Lower lobe of right lung (tissue), 2 donors: ENCODE data around the gene TMEM245. TPM values are rescaled to one million over a fixed set of nuclear protein-coding genes. Genes with fewer than 3 reads are reported as not detected.

ENCODE experiments used
- ATAC-seq, 2 donors: fragments of 200-7000 bp; cut with Tn5 transposase; one replicate each; pipeline ENCODE4 v1.9.1; 2020 to 2022; ENCODE audit warnings: mild to moderate bottlenecking in 2 of 2, moderate library complexity in 2 of 2
- DNase-seq: peaks from one replicate; pipeline ENCODE4 v3.0.0-alpha.2; 2020
- H3K27ac ChIP-seq: fragments of 200-600 bp; one replicate; pipeline ENCODE4 v1.8.0; 2022
- H3K27me3 ChIP-seq: fragments of 200-600 bp; one replicate; pipeline ENCODE4 v1.8.0; 2022; ENCODE audit warnings: low read depth
- H3K36me3 ChIP-seq: fragments of 200-600 bp; one replicate; pipeline ENCODE4 v1.8.0; 2022; ENCODE audit warnings: mild to moderate bottlenecking
- H3K4me1 ChIP-seq: fragments of 200-600 bp; one replicate; pipeline ENCODE4 v1.8.0; 2022
- H3K4me3 ChIP-seq: fragments of 200-600 bp; one replicate; pipeline ENCODE4 v1.8.0; 2022; ENCODE audit warnings: mild to moderate bottlenecking
- H3K9me3 ChIP-seq: fragments of 200-600 bp; one replicate; pipeline ENCODE4 v1.8.0; 2022
- intact Hi-C: fragments of 100-400 bp; cut with DNase I; formaldehyde crosslinking; loops from one replicate; pipeline ENCODE4 v1.11.0; 2022
- total RNA-seq: library from RNA; stranded (reverse); fragmentation: NEBNext Ultra II Directional; extraction: Animal tissue kit (Norgen Biotek cat#: 25700); gene quantifications from one replicate; pipeline ENCODE4 v1.2.1, GENCODE V29; 2021
- TF ChIP-seq, protein P1 (sequence below): fragments of 200-600 bp; IDR thresholded peaks from one replicate; pipeline ENCODE4 v1.8.0; 2022; ENCODE audit warnings: antibody characterized with exemption, mild to moderate bottlenecking
- donor health status: DM: no; HTN: yes; CAD: no; lungs with severe emphysema.

The TMEM245 gene
- total RNA-seq, 1 donor from 2014 or later: 85.7 TPM

DNA sequence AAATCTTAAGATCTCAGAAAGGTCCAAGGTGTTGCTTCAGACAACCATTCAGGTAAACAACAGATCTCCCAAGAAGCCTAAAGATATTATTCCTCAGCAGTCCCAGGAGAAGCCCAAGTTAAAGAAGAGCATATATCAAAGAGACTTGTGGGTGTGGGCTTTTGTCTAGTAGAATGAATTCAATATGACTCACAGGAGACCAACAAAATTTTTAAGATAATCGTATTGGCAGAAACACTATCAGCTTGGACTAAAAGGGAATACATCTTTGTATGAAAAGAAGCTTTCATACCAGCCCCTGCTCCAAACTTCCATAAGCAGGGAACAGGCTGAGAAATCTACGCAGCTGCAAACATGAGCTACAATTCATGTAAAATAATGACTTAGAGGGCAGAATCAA is 116.6 kb downstream of the TMEM245 start:
- no peak overlapping the region for H3K27ac ChIP-seq
- no peak overlapping the region for H3K4me3 ChIP-seq
- H3K36me3 ChIP-seq: no peaks in the 10 kb centered on the region
- DNase-seq (no peak), ATAC-seq (no peak)
- peaks cover 9% of the 10 kb centered on the region for H3K9me3 ChIP-seq
- no peaks in the 10 kb centered on the region for H3K27me3 ChIP-seq
- H3K4me1 ChIP-seq: no peaks in the 10 kb centered on the region
- intact Hi-C loops: no loop called here
- TF ChIP-seq, protein P1, sequence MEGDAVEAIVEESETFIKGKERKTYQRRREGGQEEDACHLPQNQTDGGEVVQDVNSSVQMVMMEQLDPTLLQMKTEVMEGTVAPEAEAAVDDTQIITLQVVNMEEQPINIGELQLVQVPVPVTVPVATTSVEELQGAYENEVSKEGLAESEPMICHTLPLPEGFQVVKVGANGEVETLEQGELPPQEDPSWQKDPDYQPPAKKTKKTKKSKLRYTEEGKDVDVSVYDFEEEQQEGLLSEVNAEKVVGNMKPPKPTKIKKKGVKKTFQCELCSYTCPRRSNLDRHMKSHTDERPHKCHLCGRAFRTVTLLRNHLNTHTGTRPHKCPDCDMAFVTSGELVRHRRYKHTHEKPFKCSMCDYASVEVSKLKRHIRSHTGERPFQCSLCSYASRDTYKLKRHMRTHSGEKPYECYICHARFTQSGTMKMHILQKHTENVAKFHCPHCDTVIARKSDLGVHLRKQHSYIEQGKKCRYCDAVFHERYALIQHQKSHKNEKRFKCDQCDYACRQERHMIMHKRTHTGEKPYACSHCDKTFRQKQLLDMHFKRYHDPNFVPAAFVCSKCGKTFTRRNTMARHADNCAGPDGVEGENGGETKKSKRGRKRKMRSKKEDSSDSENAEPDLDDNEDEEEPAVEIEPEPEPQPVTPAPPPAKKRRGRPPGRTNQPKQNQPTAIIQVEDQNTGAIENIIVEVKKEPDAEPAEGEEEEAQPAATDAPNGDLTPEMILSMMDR: no peak

DNA sequence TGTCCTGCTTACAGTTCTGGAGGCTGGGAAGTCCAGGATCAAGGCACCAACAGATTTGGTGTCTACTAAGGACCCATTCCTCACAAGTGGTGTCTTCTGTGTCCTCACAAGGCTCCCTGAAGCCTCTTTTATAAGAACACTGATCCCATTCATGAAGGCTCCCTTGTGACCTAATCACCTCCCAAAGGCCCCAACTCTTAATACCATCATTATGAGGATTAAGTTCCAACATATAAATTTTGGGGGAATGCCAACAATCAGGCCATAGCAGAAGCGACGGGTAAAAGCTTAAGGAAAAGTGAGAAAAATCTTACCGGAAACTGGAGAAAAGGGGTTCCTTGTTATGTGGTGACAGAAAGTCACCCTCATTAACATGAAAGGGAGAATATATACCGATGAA is 117.6 kb downstream of the TMEM245 start:
- no peak for ATAC-seq
- H3K9me3 ChIP-seq: peaks cover 9% of the 10 kb centered on the region
- no peaks in the 10 kb centered on the region for H3K36me3 ChIP-seq
- DNase-seq: no peak
- H3K4me1 ChIP-seq: peaks cover 5% of the 10 kb centered on the region
- no peak overlapping the region for H3K27ac ChIP-seq
- intact Hi-C loops: no loop called here
- no peaks in the 10 kb centered on the region for H3K27me3 ChIP-seq
- H3K4me3 ChIP-seq: no peak overlapping the region
- TF ChIP-seq, protein P1: no peak

DNA sequence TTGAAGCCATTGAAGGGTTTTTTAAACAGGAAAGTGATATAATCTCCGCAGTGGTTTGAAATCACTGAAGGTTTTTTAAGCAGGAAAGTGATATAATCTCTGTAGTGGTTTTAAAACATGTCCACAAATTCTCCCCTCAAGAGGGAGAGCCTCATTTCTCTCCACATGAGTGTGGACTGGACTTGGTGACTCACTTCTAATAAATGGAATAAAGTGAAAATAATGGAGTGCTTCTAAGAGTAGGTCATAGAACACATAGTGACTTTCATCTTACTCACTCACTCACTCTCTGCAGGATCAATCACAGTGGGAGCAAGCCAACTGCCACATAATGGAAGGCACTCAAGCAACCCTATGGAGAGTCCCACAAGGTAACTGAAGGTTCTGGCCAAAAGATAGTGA is 118.5 kb downstream of the TMEM245 start:
- Histone ChIP-seq H3K36me3 (no peaks in the 10 kb centered on the region), H3K4me1 (peaks cover 14% of the 10 kb centered on the region), H3K4me3 (no peak overlapping the region), H3K27ac (no peak overlapping the region), H3K9me3 (peaks cover 9% of the 10 kb centered on the region), H3K27me3 (no peaks in the 10 kb centered on the region)
- TF ChIP-seq, protein P1: no peak
- no peak for DNase-seq
- intact Hi-C loops: no loop called here
- no peak for ATAC-seq

DNA sequence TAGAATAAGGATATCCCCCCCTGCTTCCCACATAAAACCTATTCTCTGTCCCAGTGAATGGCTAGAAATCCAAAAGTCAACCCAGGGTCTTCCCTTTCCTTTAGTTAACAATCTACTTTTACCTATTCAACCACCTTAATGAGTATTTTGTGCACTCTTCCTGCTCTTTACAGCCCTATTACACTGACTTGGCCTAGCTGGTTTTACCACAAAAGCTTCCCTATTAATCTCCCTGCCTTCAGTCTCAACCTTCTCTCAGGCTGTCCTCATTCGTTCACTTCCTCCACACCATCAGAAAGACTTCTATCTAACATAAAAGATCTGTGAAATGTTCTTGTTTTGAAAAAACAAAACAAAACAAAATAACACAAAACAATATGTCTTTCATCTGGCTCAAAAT is 122.6 kb downstream of the TMEM245 start:
- intact Hi-C loops: no loop called here
- TF ChIP-seq, protein P1: no peak
- no peaks in the 10 kb centered on the region for H3K36me3 ChIP-seq
- ATAC-seq: no peak
- H3K4me1 ChIP-seq: peaks cover 33% of the 10 kb centered on the region
- DNase-seq: no peak
- no peaks in the 10 kb centered on the region for H3K27me3 ChIP-seq
- no peak overlapping the region for H3K27ac ChIP-seq
- no peak overlapping the region for H3K4me3 ChIP-seq
- H3K9me3 ChIP-seq: no peaks in the 10 kb centered on the region

DNA sequence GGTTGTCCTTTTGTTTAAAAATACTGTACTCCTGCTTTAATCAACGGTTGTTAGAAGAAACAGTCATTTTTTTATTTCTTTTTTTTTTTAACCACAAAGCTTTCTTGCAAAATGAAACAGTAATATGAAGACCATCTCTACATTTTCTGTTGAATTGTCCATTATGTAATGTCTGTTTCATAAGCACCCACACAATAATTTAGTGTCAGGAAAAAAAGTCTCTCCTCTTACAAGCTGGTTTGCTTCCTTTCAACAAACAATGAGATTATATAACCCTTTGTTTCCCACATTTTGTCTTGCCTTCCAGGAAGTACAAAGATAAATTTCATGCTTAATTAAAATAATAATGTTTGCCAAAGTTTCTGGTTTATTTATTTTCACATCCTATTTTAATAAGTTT is 123.1 kb downstream of the TMEM245 start:
- no peaks in the 10 kb centered on the region for H3K36me3 ChIP-seq
- H3K27me3 ChIP-seq: no peaks in the 10 kb centered on the region
- H3K27ac ChIP-seq: no peak overlapping the region
- ATAC-seq (no peak), DNase-seq (no peak)
- no peak overlapping the region for H3K4me3 ChIP-seq
- no peaks in the 10 kb centered on the region for H3K9me3 ChIP-seq
- TF ChIP-seq, protein P1: no peak
- intact Hi-C loops: no loop called here
- H3K4me1 ChIP-seq: peaks cover 33% of the 10 kb centered on the region

DNA sequence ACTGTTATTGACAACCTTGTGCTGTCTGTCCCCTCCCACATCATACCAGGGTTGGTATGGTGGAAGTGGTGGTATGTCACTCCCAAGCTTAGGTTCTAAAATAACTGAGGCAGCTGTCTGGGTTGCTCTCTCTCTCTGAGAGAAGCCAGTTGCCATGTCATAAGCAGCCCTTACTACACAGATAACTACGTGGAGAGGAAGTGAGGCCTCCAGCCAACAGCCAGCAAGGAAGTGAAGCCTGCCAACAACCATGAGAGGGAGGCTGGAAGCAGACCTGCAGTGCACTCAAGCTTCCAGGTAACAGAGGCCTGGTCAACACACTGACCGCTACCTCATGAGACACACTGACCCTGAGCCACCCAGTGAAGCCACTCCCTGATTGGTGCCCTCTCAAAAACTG is 125.1 kb downstream of the TMEM245 start:
- Histone ChIP-seq H3K4me3 (no peak overlapping the region), H3K4me1 (peaks cover 40% of the 10 kb centered on the region), H3K9me3 (no peaks in the 10 kb centered on the region), H3K27me3 (no peaks in the 10 kb centered on the region), H3K27ac (peak overlapping the region; percentile 47), H3K36me3 (no peaks in the 10 kb centered on the region)
- TF ChIP-seq, protein P1: no peak
- ATAC-seq: peak; percentile 78 to 79
- DNase-seq: peak; percentile 50
- intact Hi-C loops: no loop called here
